Activated T-cell treated with anti-CD3 and anti-CD28 coated beads, Interleukin-2, amount 50 U/mL, for 4 hours (primary cell): Measurements from ENCODE around the gene DNAJC22. TPM values are rescaled to one million over a fixed set of nuclear protein-coding genes. Genes with fewer than 3 reads are reported as not detected.

Experiments
- ATAC-seq, 2 donors: fragments of 200-7000 bp; cut with Tn5 transposase; one replicate each; pipeline ENCODE4 v1.10.0; 2021
- DNase-seq: peaks from one replicate; pipeline ENCODE4 v3.0.0-alpha.2; 2020
- H3K27me3 Mint-ChIP-seq: one replicate; pipeline ENCODE4 v1.8.0; 2021; ENCODE audit warnings: low read depth, mixed read lengths
- H3K36me3 Mint-ChIP-seq: one replicate; pipeline ENCODE4 v1.8.0; 2022; ENCODE audit warnings: mixed read lengths; ENCODE audit not compliant: insufficient read depth
- H3K4me1 Mint-ChIP-seq: one replicate; pipeline ENCODE4 v1.8.0; 2021; ENCODE audit warnings: low read depth, mixed read lengths
- H3K4me3 Mint-ChIP-seq: one replicate; pipeline ENCODE4 v1.8.0; 2021; ENCODE audit warnings: mild to moderate bottlenecking, moderate library complexity, mixed read lengths
- H3K9me3 Mint-ChIP-seq: one replicate; pipeline ENCODE4 v1.8.0; 2021; ENCODE audit warnings: mixed read lengths
- total RNA-seq, 3 donors: library from RNA; stranded (reverse); gene quantifications; one replicate each; pipeline ENCODE4 v1.2.1, GENCODE V29; 2021

DNAJC22 gene
- total RNA-seq, 3 donors from 2014 or later: 0.11 TPM; not detected in 2

- Mint-ChIP-seq H3K36me3 (no peaks in the 10 kb centered on the region), H3K9me3 (no peaks in the 10 kb centered on the region), H3K4me3 (no peak overlapping the region), H3K27me3 (peaks cover 74% of the 10 kb centered on the region), H3K4me1 (peaks cover 15% of the 10 kb centered on the region)
- ATAC-seq: no peak
- DNase-seq: no peak
Observed at GRCh38 chr12:49335118-49335954, 11.4 kb upstream of the DNAJC22 start.

- Mint-ChIP-seq H3K4me1 (peaks cover 15% of the 10 kb centered on the region), H3K4me3 (no peak overlapping the region), H3K36me3 (no peaks in the 10 kb centered on the region), H3K27me3 (peaks cover 75% of the 10 kb centered on the region), H3K9me3 (no peaks in the 10 kb centered on the region)
- ATAC-seq (no peak), DNase-seq (no peak)
Observed at GRCh38 chr12:49335955-49336644, 10.6 kb upstream of the DNAJC22 start.

- Mint-ChIP-seq H3K4me3 (peak within 1 kb of the TSS; percentile 64), H3K9me3 (no peaks in the 10 kb centered on the region), H3K4me1 (peaks cover 15% of the 10 kb centered on the region), H3K36me3 (no peaks in the 10 kb centered on the region), H3K27me3 (peaks cover 68% of the 10 kb centered on the region)
- peak; percentile 79 to 82 for ATAC-seq
- DNase-seq: peak; percentile 91
Observed at GRCh38 chr12:49336645-49337584, 9.8 kb upstream of the DNAJC22 start, which contains the start of gene C1QL4. Gene C1QL4, minus strand, starts transcription at chr12:49337188. Its CDS starts 711 bp downstream, at chr12:49336477.

GRCh38 chr12:49338830-49339463 is 7.7 kb upstream of the DNAJC22 start:
- H3K36me3 Mint-ChIP-seq: no peaks in the 10 kb centered on the region
- H3K27me3 Mint-ChIP-seq: peaks cover 62% of the 10 kb centered on the region

GRCh38 chr12:49339464-49339861 is 7.2 kb upstream of the DNAJC22 start:
- H3K4me1 Mint-ChIP-seq: peaks cover 30% of the 10 kb centered on the region

More at GRCh38 chr12:49338830-49339463, 7.7 kb upstream of the DNAJC22 start:
- Mint-ChIP-seq H3K9me3 (no peaks in the 10 kb centered on the region), H3K4me1 (peaks cover 27% of the 10 kb centered on the region), H3K4me3 (no peak overlapping the region)
- DNase-seq (no peak), ATAC-seq (no peak)

GRCh38 chr12:49340095-49340870 is 6.4 kb upstream of the DNAJC22 start:
- DNase-seq (no peak), ATAC-seq (no peak)
- H3K36me3 Mint-ChIP-seq: no peaks in the 10 kb centered on the region
- no peaks in the 10 kb centered on the region for H3K9me3 Mint-ChIP-seq
- H3K4me3 Mint-ChIP-seq: no peak overlapping the region
- H3K4me1 Mint-ChIP-seq: peaks cover 27% of the 10 kb centered on the region
- peaks cover 56% of the 10 kb centered on the region for H3K27me3 Mint-ChIP-seq

More at GRCh38 chr12:49339464-49339861, 7.2 kb upstream of the DNAJC22 start:
- ATAC-seq (no peak), DNase-seq (no peak)
- no peak overlapping the region for H3K4me3 Mint-ChIP-seq
- peaks cover 62% of the 10 kb centered on the region for H3K27me3 Mint-ChIP-seq
- no peaks in the 10 kb centered on the region for H3K36me3 Mint-ChIP-seq
- no peaks in the 10 kb centered on the region for H3K9me3 Mint-ChIP-seq

- no peak for DNase-seq
- peaks cover 59% of the 10 kb centered on the region for H3K27me3 Mint-ChIP-seq
- H3K4me1 Mint-ChIP-seq: peaks cover 33% of the 10 kb centered on the region
- no peak for ATAC-seq
- no peak overlapping the region for H3K4me3 Mint-ChIP-seq
- no peaks in the 10 kb centered on the region for H3K36me3 Mint-ChIP-seq
- H3K9me3 Mint-ChIP-seq: no peaks in the 10 kb centered on the region
Observed at GRCh38 chr12:49340971-49341776, 5.5 kb upstream of the DNAJC22 start.

GRCh38 chr12:49341777-49342065 is 5.0 kb upstream of the DNAJC22 start:
- Mint-ChIP-seq H3K9me3 (no peaks in the 10 kb centered on the region), H3K4me3 (no peak overlapping the region), H3K27me3 (peaks cover 61% of the 10 kb centered on the region), H3K36me3 (no peaks in the 10 kb centered on the region), H3K4me1 (peaks cover 38% of the 10 kb centered on the region)
- DNase-seq (no peak), ATAC-seq (no peak)

- DNase-seq (peak; percentile 67), ATAC-seq (peak; percentile 66 to 69)
- no peaks in the 10 kb centered on the region for H3K9me3 Mint-ChIP-seq
- H3K36me3 Mint-ChIP-seq: no peaks in the 10 kb centered on the region
- H3K4me1 Mint-ChIP-seq: peaks cover 41% of the 10 kb centered on the region
- peak overlapping the region; percentile 65 for H3K4me3 Mint-ChIP-seq
- peaks cover 62% of the 10 kb centered on the region for H3K27me3 Mint-ChIP-seq
Observed at GRCh38 chr12:49342066-49342913, 4.4 kb upstream of the DNAJC22 start.

GRCh38 chr12:49342914-49343731 is 3.6 kb upstream of the DNAJC22 start:
- Mint-ChIP-seq H3K4me3 (peak overlapping the region; percentile 65), H3K27me3 (peaks cover 62% of the 10 kb centered on the region), H3K36me3 (no peaks in the 10 kb centered on the region), H3K9me3 (no peaks in the 10 kb centered on the region), H3K4me1 (peaks cover 36% of the 10 kb centered on the region)
- DNase-seq: peak; percentile 47
- ATAC-seq: peak; percentile 72 to 80

GRCh38 chr12:49344486-49345050 is 2.1 kb upstream of the DNAJC22 start:
- DNase-seq: no peak
- no peak for ATAC-seq
- Mint-ChIP-seq H3K4me1 (peaks cover 36% of the 10 kb centered on the region), H3K27me3 (peaks cover 68% of the 10 kb centered on the region), H3K9me3 (no peaks in the 10 kb centered on the region), H3K36me3 (no peaks in the 10 kb centered on the region), H3K4me3 (no peak overlapping the region)
